MM.1S (cell line): ENCODE results near the gene PRKAG2.

Source experiments
- DNase-seq: peaks from one replicate; pipeline ENCODE4 v3.0.0-alpha.2; 2015
- H2AFZ ChIP-seq: fragments of 300-600 bp; sonication (generic); 2 replicates; pipeline ENCODE4 v1.6.0; 2016; ENCODE audit warnings: antibody characterized with exemption, low read length
- H3F3A ChIP-seq: fragments of 300-600 bp; sonication (generic); 2 replicates; pipeline ENCODE4 v1.6.1; 2016; ENCODE audit warnings: mild to moderate bottlenecking, antibody characterized with exemption, low read length, moderate library complexity, mixed read lengths; ENCODE audit not compliant: insufficient read depth
- H3K27ac ChIP-seq: fragments of 300-600 bp; sonication (generic); 2 replicates; pipeline ENCODE4 v1.5.1; 2016; ENCODE audit warnings: mild to moderate bottlenecking, low read length
- H3K27me3 ChIP-seq: fragments of 300-600 bp; sonication (generic); replicated peaks from 2 replicates; pipeline ENCODE4 v1.6.0; 2016; ENCODE audit warnings: low read length; ENCODE audit not compliant: insufficient read depth
- H3K36me3 ChIP-seq: fragments of 300-600 bp; sonication (generic); replicated peaks from 2 replicates; pipeline ENCODE4 v1.6.1; 2016; ENCODE audit warnings: mild to moderate bottlenecking, low read length, mixed read lengths; ENCODE audit not compliant: insufficient read depth
- H3K4me1 ChIP-seq: fragments of 300-600 bp; sonication (generic); 2 replicates; pipeline ENCODE4 v1.6.1; 2016; ENCODE audit warnings: low read length, mixed read lengths
- H3K4me2 ChIP-seq: fragments of 300-600 bp; sonication (generic); 2 replicates; pipeline ENCODE4 v1.6.0; 2016; ENCODE audit warnings: low read depth, low read length
- H3K4me3 ChIP-seq: fragments of 300-600 bp; sonication (generic); 2 replicates; pipeline ENCODE4 v1.5.1; 2016; ENCODE audit warnings: low read length, mixed read lengths
- H3K79me2 ChIP-seq: fragments of 300-600 bp; sonication (generic); 2 replicates; pipeline ENCODE4 v1.6.1; 2016; ENCODE audit warnings: mixed run types, low read length, mixed read lengths
- H3K9ac ChIP-seq: fragments of 300-600 bp; sonication (generic); 2 replicates; pipeline ENCODE4 v1.6.1; 2016; ENCODE audit warnings: low read length, mixed read lengths
- H3K9me2 ChIP-seq: fragments of 300-600 bp; sonication (generic); replicated peaks from 2 replicates; pipeline ENCODE4 v1.6.1; 2016; ENCODE audit warnings: mild to moderate bottlenecking, low read length, mixed read lengths; ENCODE audit not compliant: insufficient read depth
- H3K9me3 ChIP-seq: fragments of 300-600 bp; sonication (generic); replicated peaks from 2 replicates; pipeline ENCODE4 v1.6.1; 2016; ENCODE audit warnings: mild to moderate bottlenecking, low read length, mixed read lengths; ENCODE audit not compliant: insufficient read depth
- H4K20me1 ChIP-seq: fragments of 300-600 bp; sonication (generic); 2 replicates; pipeline ENCODE4 v1.6.1; 2016; ENCODE audit warnings: mild to moderate bottlenecking, low read length, moderate library complexity, mixed read lengths; ENCODE audit not compliant: insufficient read depth
- EZH2 ChIP-seq: fragments of 300-600 bp; sonication (generic); optimal IDR thresholded peaks from 2 replicates; pipeline ENCODE3; 2017; ENCODE audit warnings: low read depth, mild to moderate bottlenecking, antibody characterized with exemption, low read length, mixed read lengths
- EZH2phosphoT487 ChIP-seq: fragments of 300-600 bp; sonication (generic); IDR thresholded peaks from 2 replicates; pipeline ENCODE4 v1.6.1; 2018; ENCODE audit warnings: antibody characterized with exemption, low read length
- TF ChIP-seq, protein P1 (sequence below): fragments of 300-600 bp; sonication (generic); IDR thresholded peaks from 2 replicates; pipeline ENCODE4 v1.5.1; 2016; ENCODE audit warnings: antibody characterized with exemption, low read length, mixed read lengths

The PRKAG2 gene

DNA sequence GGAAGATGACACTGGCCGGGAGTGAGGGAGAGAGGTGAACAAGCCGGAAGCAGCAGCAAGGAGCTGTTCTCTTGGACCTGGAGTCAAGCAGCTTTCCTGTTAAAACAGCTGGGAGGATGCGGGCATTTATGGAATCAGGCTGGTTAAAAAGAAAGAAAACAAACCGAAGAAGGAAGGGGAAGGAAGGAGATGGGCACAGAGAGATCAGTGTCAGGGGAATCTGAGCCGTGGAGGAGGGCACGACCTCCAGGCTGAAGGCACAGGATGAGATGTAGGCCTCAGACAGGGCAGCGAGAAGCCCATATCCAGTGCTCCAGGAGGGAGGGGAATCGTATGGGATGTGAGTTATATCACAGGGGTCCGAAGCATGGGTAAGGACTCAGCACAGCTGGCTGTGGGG lies 251.3 kb downstream of the PRKAG2 start:
- Histone ChIP-seq H3F3A (peaks cover 2% of the 10 kb centered on the region; the same call in 1 of the 2 replicates), H3K9me3 (no peaks in the 10 kb centered on the region), H3K4me3 (no peak overlapping the region), H3K4me1 (peaks cover 5% of the 10 kb centered on the region), H4K20me1 (no peaks in the 10 kb centered on the region), H3K4me2 (no peak overlapping the region), H2AFZ (no peak overlapping the region), H3K27me3 (no peaks in the 10 kb centered on the region), H3K9me2 (no peaks in the 10 kb centered on the region), H3K27ac (no peak overlapping the region), H3K79me2 (peaks cover 25% of the 10 kb centered on the region), H3K36me3 (no peaks in the 10 kb centered on the region), H3K9ac (no peak overlapping the region)
- no peak for TF ChIP-seq EZH2
- no peak for TF ChIP-seq EZH2phosphoT487
- TF ChIP-seq, protein P1, sequence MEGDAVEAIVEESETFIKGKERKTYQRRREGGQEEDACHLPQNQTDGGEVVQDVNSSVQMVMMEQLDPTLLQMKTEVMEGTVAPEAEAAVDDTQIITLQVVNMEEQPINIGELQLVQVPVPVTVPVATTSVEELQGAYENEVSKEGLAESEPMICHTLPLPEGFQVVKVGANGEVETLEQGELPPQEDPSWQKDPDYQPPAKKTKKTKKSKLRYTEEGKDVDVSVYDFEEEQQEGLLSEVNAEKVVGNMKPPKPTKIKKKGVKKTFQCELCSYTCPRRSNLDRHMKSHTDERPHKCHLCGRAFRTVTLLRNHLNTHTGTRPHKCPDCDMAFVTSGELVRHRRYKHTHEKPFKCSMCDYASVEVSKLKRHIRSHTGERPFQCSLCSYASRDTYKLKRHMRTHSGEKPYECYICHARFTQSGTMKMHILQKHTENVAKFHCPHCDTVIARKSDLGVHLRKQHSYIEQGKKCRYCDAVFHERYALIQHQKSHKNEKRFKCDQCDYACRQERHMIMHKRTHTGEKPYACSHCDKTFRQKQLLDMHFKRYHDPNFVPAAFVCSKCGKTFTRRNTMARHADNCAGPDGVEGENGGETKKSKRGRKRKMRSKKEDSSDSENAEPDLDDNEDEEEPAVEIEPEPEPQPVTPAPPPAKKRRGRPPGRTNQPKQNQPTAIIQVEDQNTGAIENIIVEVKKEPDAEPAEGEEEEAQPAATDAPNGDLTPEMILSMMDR, result no peak
- DNase-seq, result no peak

DNA sequence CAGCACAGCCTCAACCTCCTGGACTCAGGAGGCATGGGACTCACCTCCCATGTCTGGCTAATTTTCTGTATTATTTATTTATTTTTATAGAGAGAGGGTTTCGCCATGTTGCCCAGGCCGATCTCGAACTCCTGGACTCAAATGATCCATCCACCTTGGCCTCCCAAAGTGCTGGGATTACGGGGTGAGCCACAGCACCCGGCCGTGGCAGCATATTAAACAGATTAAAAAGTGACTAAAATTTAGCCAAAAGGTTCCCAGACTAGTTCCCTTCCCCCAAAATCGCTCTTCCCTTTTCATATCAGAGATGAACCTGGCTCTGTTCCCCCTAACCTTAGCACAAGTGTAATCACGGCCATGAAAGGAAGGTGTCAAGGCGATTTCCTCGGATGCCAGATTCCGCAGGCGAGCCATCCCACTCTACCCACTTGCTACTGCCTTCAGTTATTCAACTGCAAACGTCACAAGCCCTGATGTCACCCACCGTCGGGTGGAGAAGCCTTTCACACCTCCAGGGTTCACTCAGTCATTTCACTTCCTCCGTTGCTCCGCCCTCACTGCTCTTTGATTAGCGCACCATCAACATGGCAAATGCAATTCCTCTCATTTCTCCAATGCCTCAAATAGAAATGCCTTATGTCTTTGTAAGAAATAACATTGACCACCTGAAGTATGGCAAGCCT lies 252.5 kb downstream of the PRKAG2 start:
- Histone ChIP-seq H3K79me2 (peaks cover 13% of the 10 kb centered on the region), H3K4me3 (no peak overlapping the region), H4K20me1 (no peaks in the 10 kb centered on the region), H3K9ac (no peak overlapping the region), H3F3A (no peaks in the 10 kb centered on the region), H3K4me2 (no peak overlapping the region), H3K27me3 (no peaks in the 10 kb centered on the region), H3K27ac (no peak overlapping the region), H3K36me3 (no peaks in the 10 kb centered on the region), H3K9me3 (no peaks in the 10 kb centered on the region), H2AFZ (no peak overlapping the region), H3K9me2 (no peaks in the 10 kb centered on the region), H3K4me1 (no peaks in the 10 kb centered on the region)
- DNase-seq, result no peak
- TF ChIP-seq, protein P1, result no peak
- TF ChIP-seq EZH2phosphoT487 (no peak), EZH2 (no peak)

DNA sequence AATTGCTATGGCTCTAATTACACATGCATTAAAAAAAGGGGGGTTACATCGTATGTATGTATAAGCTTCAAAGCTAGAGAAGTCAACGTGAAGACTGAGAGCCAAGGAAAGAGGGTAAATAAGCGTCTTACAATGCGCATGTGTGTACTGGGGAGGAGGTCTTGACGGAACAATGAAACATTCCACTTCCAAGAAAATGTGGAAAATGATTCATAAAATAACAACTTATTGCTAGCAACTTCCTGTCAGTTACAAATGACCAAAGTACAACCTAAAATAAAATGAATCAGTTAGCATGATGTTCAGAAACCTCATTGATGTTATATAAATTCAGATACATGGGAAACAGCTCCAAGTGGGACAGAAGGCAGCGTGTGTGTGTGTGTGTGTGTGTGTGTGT lies 253.1 kb downstream of the PRKAG2 start:
- Histone ChIP-seq H3K79me2 (peaks cover 7% of the 10 kb centered on the region; the same call in 1 of the 2 replicates), H3F3A (no peaks in the 10 kb centered on the region)
- TF ChIP-seq EZH2phosphoT487 (no peak), EZH2 (no peak)
- TF ChIP-seq, protein P1, result no peak

More for the DNA sequence above, 253.1 kb downstream of the PRKAG2 start:
- H3K4me1 ChIP-seq, result no peaks in the 10 kb centered on the region
- DNase-seq, result no peak
- H4K20me1 ChIP-seq, result no peaks in the 10 kb centered on the region
- no peaks in the 10 kb centered on the region for H3K9me3 ChIP-seq
- no peak overlapping the region for H3K4me2 ChIP-seq
- H3K27me3 ChIP-seq, result no peaks in the 10 kb centered on the region
- H3K27ac ChIP-seq, result no peak overlapping the region
- no peak overlapping the region for H3K9ac ChIP-seq
- H3K4me3 ChIP-seq, result no peak overlapping the region
- H2AFZ ChIP-seq, result no peak overlapping the region
- no peaks in the 10 kb centered on the region for H3K9me2 ChIP-seq
- H3K36me3 ChIP-seq, result no peaks in the 10 kb centered on the region
